ENCODE data around the gene NR4A1.

The NR4A1 gene

DNA sequence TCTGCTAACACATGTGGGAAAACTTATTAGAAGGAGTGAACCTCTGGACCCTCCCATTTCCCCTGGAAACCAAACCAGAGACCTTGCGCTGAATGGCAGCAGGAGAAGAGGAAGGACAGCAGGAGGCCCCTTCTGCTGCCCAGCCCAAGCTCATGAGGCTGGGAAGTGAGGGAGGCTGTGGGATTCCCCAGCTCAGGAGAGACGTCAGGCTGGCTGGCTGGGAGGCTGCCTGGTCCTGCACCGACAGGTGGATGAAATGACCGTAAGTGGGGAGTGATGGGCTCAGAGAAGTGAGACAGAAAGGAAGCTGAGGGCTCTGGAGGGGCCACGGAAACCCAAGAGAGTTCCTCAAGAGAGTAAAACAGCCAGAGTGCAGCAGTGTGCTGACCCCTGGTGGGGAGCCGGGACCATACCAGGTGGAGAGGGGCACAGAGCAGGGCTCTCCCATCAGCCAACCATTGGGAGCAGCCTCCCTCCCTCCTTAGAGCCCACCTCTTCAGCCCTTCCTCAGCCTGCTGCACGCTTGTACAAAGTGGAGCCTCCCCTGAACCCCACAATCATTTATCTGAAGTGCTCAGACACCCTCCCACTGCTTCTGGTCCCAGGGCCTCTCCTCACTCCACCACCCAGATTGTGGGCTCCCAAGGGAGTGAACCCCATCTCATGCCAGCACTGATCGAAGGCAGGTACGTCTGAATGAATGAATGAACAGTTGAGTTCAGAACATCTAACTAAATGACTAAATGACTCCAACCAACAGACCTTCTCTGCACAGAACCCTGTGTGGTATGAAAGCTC lies 30.5 kb upstream of the NR4A1 start:
- Histone ChIP-seq H3K27ac (ENCODE audit: low read length) (no peak overlapping the region), H3K4me3 (ENCODE audit: low read depth in 1 of 2, low read length in 2 of 2) (no peak overlapping the region), H3K4me1 (ENCODE audit: control insufficient read depth in 1 of 2, insufficient read depth in 2 of 2, low read length in 2 of 2) (peaks cover under 1 to 25% of the 10 kb centered on the region in 2 donors), H3K9me3 (ENCODE audit: control insufficient read depth in 1 of 2, low read length in 2 of 2) (no peaks in the 10 kb centered on the region), H3K36me3 (ENCODE audit: control insufficient read depth in 1 of 2, insufficient read depth in 2 of 2, low read length in 2 of 2) (no peaks in the 10 kb centered on the region), H3K27me3 (ENCODE audit: low read depth, low read length) (no peaks in the 10 kb centered on the region)

DNA sequence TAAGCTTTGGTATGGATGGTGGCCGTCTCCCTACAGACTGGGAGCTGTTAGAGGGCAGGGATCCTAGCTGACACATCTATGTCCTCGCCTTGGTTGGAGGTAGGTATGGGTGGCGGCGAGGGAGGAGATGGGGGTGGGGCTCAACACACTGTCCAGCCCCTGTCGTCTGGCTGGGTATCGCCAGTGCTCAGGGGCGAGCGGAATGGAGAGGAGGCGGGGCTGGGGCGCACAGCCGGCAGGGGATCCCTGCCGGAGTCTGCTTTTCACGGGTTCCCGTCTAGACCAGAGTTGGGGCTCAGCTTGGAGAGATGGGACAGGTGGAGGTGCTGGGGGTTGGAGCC lies 28.4 kb upstream of the NR4A1 start:
- H3K9me3 ChIP-seq (ENCODE audit: control insufficient read depth in 1 of 2, low read length in 2 of 2): no peaks in the 10 kb centered on the region
- H3K4me1 ChIP-seq (ENCODE audit: control insufficient read depth in 1 of 2, insufficient read depth in 2 of 2, low read length in 2 of 2): peaks cover 11 to 45% of the 10 kb centered on the region in 2 donors
- no peak overlapping the region for H3K27ac ChIP-seq (ENCODE audit: low read length)
- peak overlapping the region; percentile 33 to 68 for H3K4me3 ChIP-seq (ENCODE audit: low read depth in 1 of 2, low read length in 2 of 2)
- no peaks in the 10 kb centered on the region for H3K36me3 ChIP-seq (ENCODE audit: control insufficient read depth in 1 of 2, insufficient read depth in 2 of 2, low read length in 2 of 2)
- no peaks in the 10 kb centered on the region for H3K27me3 ChIP-seq (ENCODE audit: low read depth, low read length)

DNA sequence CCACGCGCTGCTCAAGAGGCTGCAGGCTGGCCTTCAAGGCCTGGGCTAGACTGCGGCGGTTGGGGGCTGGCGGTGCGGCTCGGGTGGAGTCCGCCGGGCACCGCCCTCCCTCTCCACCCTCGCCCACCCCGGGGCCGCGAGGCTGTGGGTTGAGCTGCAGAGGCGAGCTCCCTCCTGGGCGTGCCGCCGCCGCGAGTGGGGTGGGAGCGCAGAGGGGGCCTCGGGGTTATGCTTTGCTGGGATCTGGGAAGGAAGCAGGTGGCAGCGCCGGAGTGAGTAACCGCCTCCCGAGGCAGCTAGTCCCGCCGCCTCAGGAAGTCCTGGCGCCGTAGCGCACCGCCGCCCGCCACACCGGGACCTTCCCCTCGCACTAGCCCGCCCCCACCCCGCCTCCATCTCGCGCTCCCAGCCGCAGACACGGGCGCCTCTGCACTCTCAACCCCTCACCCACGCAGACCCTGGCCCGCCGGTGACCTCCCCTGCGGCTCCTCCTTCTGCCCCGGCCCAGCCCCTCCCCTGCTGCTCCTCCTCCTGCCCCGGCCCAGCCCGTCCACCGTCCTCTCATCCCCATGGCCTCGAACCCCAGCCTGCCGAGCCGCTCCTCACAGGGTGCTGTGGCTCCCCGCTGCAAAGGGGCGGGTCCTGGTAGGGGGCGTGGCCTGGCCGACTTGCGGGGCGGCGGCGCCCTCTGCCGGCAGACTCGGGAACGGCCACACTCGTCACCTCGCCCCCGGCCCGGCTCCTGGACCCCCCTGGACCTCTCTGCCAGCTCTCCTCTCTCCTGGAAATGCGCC lies 27.9 kb upstream of the NR4A1 start:
- Histone ChIP-seq H3K9me3 (ENCODE audit: control insufficient read depth in 1 of 2, low read length in 2 of 2) (no peaks in the 10 kb centered on the region), H3K27me3 (ENCODE audit: low read depth, low read length) (no peaks in the 10 kb centered on the region), H3K4me3 (ENCODE audit: low read depth in 1 of 2, low read length in 2 of 2) (peak overlapping the region; percentile 42 to 68), H3K4me1 (ENCODE audit: control insufficient read depth in 1 of 2, insufficient read depth in 2 of 2, low read length in 2 of 2) (peaks cover 11 to 45% of the 10 kb centered on the region in 2 donors), H3K27ac (ENCODE audit: low read length) (peak overlapping the region; percentile 39), H3K36me3 (ENCODE audit: control insufficient read depth in 1 of 2, insufficient read depth in 2 of 2, low read length in 2 of 2) (no peaks in the 10 kb centered on the region)

DNA sequence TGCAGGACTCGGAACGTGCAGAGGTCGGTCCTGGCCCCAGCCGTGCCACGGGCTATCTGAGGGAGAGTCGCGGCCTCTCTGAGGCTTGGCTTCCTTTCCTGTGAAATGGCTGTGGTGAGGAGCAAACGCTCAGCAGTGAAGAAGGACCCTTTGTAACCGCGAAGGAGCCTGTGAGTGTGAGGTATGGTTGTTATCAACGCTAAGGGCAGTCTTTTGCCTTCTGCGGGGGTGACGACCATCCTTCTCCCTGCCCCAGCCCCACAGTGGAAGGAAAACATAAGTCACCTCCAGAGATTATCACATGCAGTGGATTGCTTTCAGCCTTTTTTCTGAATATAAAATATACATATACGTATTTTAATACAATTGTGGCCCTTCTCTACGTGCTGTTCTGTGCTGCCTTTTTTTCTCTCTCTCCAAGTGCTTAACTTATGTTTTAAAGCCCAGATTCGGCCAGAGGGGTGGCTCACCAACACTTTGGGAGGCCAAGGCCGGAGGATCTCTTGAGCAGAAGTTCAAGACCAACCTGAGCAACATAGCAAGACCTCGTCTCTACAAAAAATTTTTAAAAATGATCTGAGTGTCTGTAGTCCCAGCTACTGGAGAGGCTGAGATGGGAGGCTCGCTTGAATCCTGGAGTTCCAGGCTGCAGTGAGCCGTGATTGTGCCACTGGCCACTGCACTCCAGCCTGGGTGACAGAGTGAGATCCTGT lies 27.1 kb upstream of the NR4A1 start:
- Histone ChIP-seq H3K27me3 (ENCODE audit: low read depth, low read length) (no peaks in the 10 kb centered on the region), H3K36me3 (ENCODE audit: control insufficient read depth in 1 of 2, insufficient read depth in 2 of 2, low read length in 2 of 2) (no peaks in the 10 kb centered on the region), H3K4me1 (ENCODE audit: control insufficient read depth in 1 of 2, insufficient read depth in 2 of 2, low read length in 2 of 2) (peaks cover 11 to 45% of the 10 kb centered on the region in 2 donors), H3K27ac (ENCODE audit: low read length) (peak overlapping the region; percentile 39), H3K9me3 (ENCODE audit: control insufficient read depth in 1 of 2, low read length in 2 of 2) (no peaks in the 10 kb centered on the region), H3K4me3 (ENCODE audit: low read depth in 1 of 2, low read length in 2 of 2) (peak overlapping the region; percentile 42 to 68)

DNA sequence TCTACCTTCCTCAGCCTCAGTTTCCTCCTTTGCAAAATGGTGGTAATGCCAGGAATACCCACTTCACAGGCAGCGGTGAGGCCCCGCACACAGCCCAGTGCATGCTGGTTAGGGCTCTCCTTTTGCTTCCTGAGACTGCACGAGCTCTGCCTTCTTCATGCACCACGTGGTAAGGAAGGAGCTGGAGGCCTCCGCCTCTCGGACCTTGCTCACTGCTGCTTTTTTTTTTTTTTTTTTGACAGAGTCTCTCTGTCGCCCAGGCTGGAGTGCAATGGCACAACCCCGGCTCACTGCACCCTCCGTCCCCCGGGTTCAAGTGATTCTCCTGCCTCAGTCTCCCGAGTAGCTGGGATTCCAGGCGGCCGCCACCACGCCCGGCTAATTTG lies 26.4 kb upstream of the NR4A1 start:
- Histone ChIP-seq H3K27me3 (ENCODE audit: low read depth, low read length) (no peaks in the 10 kb centered on the region), H3K36me3 (ENCODE audit: control insufficient read depth in 1 of 2, insufficient read depth in 2 of 2, low read length in 2 of 2) (no peaks in the 10 kb centered on the region), H3K9me3 (ENCODE audit: control insufficient read depth in 1 of 2, low read length in 2 of 2) (no peaks in the 10 kb centered on the region), H3K4me3 (ENCODE audit: low read depth in 1 of 2, low read length in 2 of 2) (peak overlapping the region in 1 of 2 donors; percentile 46), H3K4me1 (ENCODE audit: control insufficient read depth in 1 of 2, insufficient read depth in 2 of 2, low read length in 2 of 2) (peaks cover 11 to 51% of the 10 kb centered on the region in 2 donors), H3K27ac (ENCODE audit: low read length) (peak overlapping the region; percentile 90)

DNA sequence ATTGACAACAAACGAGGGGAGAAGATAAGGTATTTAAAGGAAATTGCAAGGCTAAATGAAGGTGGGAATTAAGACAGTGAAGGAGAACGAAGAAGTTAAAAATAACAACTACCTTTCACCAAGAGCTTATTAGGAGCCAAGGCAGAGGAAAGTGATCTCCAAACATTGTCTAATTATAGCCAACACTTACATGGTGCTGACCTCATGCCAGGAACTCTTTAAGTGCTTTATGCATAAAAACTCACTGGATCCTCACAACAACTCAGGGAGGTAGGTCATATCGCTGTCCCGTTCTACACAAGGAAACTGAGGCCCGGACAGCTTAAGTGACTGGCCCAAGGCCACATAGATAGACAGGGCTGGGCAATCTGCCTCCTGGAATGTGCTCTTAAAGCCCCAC lies 25.0 kb upstream of the NR4A1 start:
- H3K4me1 ChIP-seq (ENCODE audit: control insufficient read depth in 1 of 2, insufficient read depth in 2 of 2, low read length in 2 of 2): peaks cover 11 to 55% of the 10 kb centered on the region in 2 donors
- peak overlapping the region; percentile 90 for H3K27ac ChIP-seq (ENCODE audit: low read length)
- H3K36me3 ChIP-seq (ENCODE audit: control insufficient read depth in 1 of 2, insufficient read depth in 2 of 2, low read length in 2 of 2): no peaks in the 10 kb centered on the region
- H3K4me3 ChIP-seq (ENCODE audit: low read depth in 1 of 2, low read length in 2 of 2): peak overlapping the region; percentile 46 to 64
- H3K9me3 ChIP-seq (ENCODE audit: control insufficient read depth in 1 of 2, low read length in 2 of 2): no peaks in the 10 kb centered on the region
- no peaks in the 10 kb centered on the region for H3K27me3 ChIP-seq (ENCODE audit: low read depth, low read length)

DNA sequence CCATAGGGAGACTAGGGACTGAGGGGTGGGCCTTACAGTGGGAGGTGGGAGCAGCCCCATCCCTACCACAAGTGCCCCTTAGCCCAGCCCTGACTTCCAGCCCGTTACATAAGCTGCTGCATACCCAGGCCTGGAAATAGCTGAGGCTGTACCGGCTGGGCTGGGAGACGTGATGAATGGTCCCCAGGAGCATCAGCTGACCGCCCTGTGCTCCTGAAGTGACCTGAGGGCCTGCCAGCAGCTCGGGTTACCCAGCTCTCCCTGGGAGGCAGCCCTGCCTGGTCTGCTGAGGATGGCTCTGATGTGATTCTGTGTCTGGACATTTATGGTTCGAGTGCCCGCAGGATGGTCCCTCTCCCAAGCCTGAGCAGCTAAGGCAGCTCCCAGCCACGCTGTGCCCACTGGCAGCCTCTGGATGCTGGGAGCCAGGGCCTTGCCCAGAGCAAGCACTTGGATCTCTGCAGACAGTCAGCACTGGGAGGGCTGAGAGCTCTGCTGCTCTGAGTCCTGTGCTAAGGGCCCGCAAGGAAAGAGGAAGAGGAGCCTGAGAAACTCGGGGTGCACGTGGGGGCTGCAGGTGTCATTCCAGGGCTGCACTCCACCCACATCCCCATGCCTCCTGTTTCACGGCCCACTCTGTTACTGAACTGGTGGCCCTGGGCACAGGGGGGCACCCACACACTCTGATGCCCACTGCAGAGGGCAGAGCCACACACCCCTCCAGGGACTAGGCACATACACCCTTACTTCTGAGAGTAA lies 24.0 kb upstream of the NR4A1 start:
- Histone ChIP-seq H3K27me3 (ENCODE audit: low read depth, low read length) (no peaks in the 10 kb centered on the region), H3K9me3 (ENCODE audit: control insufficient read depth in 1 of 2, low read length in 2 of 2) (no peaks in the 10 kb centered on the region), H3K36me3 (ENCODE audit: control insufficient read depth in 1 of 2, insufficient read depth in 2 of 2, low read length in 2 of 2) (no peaks in the 10 kb centered on the region), H3K27ac (ENCODE audit: low read length) (peak overlapping the region; percentile 51), H3K4me1 (ENCODE audit: control insufficient read depth in 1 of 2, insufficient read depth in 2 of 2, low read length in 2 of 2) (peaks cover 14 to 55% of the 10 kb centered on the region in 2 donors), H3K4me3 (ENCODE audit: low read depth in 1 of 2, low read length in 2 of 2) (no peak overlapping the region)

DNA sequence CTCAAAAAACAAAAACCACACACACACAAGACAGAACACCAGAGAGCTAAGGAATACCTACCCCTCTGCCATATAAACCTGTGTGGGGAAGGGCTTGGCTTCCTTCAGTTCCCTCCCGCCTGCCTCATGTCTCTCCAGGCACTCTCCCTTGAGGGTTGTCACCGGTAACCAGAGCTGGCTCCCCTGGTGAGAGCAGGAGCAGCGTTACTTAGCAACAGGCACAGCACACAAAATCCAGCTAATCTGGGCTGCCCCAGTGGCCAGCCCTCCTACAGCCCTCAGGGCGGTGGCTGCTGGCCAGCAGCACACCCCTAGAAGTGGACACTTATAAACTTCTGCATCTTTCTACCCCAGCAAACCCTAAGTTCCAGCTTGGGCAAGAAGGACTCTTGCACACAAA lies 21.6 kb upstream of the NR4A1 start:
- Histone ChIP-seq H3K9me3 (ENCODE audit: control insufficient read depth in 1 of 2, low read length in 2 of 2) (no peaks in the 10 kb centered on the region), H3K4me1 (ENCODE audit: control insufficient read depth in 1 of 2, insufficient read depth in 2 of 2, low read length in 2 of 2) (peaks cover 21 to 43% of the 10 kb centered on the region in 2 donors), H3K36me3 (ENCODE audit: control insufficient read depth in 1 of 2, insufficient read depth in 2 of 2, low read length in 2 of 2) (peaks cover 0 to 4% of the 10 kb centered on the region in 2 donors), H3K27me3 (ENCODE audit: low read depth, low read length) (no peaks in the 10 kb centered on the region), H3K27ac (ENCODE audit: low read length) (no peak overlapping the region), H3K4me3 (ENCODE audit: low read depth in 1 of 2, low read length in 2 of 2) (no peak overlapping the region)

DNA sequence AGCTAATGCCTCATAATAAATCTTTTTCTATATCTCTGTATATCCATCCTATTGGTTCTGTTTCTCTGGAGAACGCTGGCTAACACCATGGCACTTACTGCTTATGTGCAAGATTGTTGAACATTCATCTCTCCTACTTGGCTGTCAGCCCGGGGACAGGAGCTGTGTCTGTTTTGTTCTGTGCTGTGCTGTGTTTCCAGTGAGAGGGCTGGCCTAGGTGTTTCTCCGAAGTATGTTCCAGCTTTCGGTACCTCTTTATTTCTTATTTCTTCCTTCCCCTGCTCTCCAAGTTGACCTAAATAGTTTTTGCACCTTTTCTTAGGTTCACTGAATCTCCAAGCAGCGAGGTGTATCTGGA lies 18.8 kb upstream of the NR4A1 start:
- Histone ChIP-seq H3K27ac (ENCODE audit: low read length) (peak overlapping the region; percentile 87), H3K9me3 (ENCODE audit: control insufficient read depth in 1 of 2, low read length in 2 of 2) (no peaks in the 10 kb centered on the region), H3K27me3 (ENCODE audit: low read depth, low read length) (no peaks in the 10 kb centered on the region), H3K4me1 (ENCODE audit: control insufficient read depth in 1 of 2, insufficient read depth in 2 of 2, low read length in 2 of 2) (peaks cover 9 to 23% of the 10 kb centered on the region in 2 donors), H3K4me3 (ENCODE audit: low read depth in 1 of 2, low read length in 2 of 2) (peak overlapping the region; percentile 39 to 43), H3K36me3 (ENCODE audit: control insufficient read depth in 1 of 2, insufficient read depth in 2 of 2, low read length in 2 of 2) (peaks cover 0 to 4% of the 10 kb centered on the region in 2 donors)

DNA sequence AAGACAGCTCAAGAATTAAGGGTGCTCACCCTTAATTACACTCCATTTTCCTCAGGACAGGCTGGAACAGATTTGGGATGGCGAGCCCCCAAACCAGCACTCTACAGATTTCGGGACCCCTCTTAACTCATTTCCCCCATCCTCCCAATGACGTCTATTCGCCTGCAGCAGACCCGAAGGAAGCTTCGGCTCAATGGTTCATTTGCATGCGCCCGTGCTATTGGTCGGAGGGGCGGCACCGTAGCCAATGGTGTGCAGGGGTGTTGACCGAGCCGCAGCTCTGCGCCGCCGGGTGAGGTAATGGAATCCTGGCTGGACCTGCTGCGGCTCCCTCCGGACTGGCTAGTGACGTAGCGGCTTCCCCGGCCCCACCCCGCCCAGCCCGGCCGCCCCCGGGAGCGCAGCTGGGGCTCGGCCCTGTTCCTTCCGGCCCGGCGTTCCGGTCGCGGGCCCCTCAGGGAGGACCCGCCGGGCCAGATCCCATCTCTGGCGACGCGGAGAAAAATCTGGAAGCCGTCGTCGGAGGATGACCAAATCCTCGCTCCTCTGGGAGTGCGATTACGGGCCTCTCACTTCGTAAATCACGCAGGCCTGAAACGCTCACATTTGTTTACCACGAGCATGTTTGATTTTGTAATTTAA lies 18.3 kb upstream of the NR4A1 start:
- peaks cover 9 to 20% of the 10 kb centered on the region in 2 donors for H3K4me1 ChIP-seq (ENCODE audit: control insufficient read depth in 1 of 2, insufficient read depth in 2 of 2, low read length in 2 of 2)
- no peaks in the 10 kb centered on the region for H3K27me3 ChIP-seq (ENCODE audit: low read depth, low read length)
- no peaks in the 10 kb centered on the region for H3K9me3 ChIP-seq (ENCODE audit: control insufficient read depth in 1 of 2, low read length in 2 of 2)
- H3K27ac ChIP-seq (ENCODE audit: low read length): peak overlapping the region; percentile 95
- peak overlapping the region; percentile 39 to 43 for H3K4me3 ChIP-seq (ENCODE audit: low read depth in 1 of 2, low read length in 2 of 2)
- peaks cover 0 to 4% of the 10 kb centered on the region in 2 donors for H3K36me3 ChIP-seq (ENCODE audit: control insufficient read depth in 1 of 2, insufficient read depth in 2 of 2, low read length in 2 of 2)
